CD4-positive, CD25-positive, alpha-beta regulatory T cell (primary cell): ENCODE results near the gene FBXL4. TPM values are rescaled to one million over a fixed set of nuclear protein-coding genes. Genes with fewer than 3 reads are reported as not detected.

Experiments used
- ATAC-seq, 2 donors: fragments of 150-1000 bp; cut with Tn5 transposase; one replicate each; pipeline ENCODE4 v1.10.0; 2021; ENCODE audit warnings: low read depth in 2 of 2, moderate number of reproducible peaks in 2 of 2, moderate library complexity in 1 of 2
- DNase-seq, 3 donors: peaks; one replicate each; pipeline versions ENCODE4 v3.0.0 to v3.0.0-alpha.2; 2012 to 2022; ENCODE audit warnings: mixed read lengths in 1 of 3
- H3K27ac ChIP-seq: one replicate; pipeline ENCODE4 v1.7.0; 2013; ENCODE audit warnings: mild to moderate bottlenecking, low read length; ENCODE audit not compliant: insufficient read depth, poor library complexity, severe bottlenecking
- H3K27me3 ChIP-seq: one replicate; pipeline ENCODE4 v1.7.0; 2013; ENCODE audit warnings: low read length; ENCODE audit not compliant: control insufficient read depth, insufficient read depth
- H3K36me3 ChIP-seq: one replicate; pipeline ENCODE4 v1.7.0; 2013; ENCODE audit warnings: mild to moderate bottlenecking, low read length, moderate library complexity; ENCODE audit not compliant: control insufficient read depth, insufficient read depth
- H3K4me1 ChIP-seq: 2 replicates; pipeline ENCODE4 v1.7.0; 2013; ENCODE audit warnings: mild to moderate bottlenecking, low read length; ENCODE audit not compliant: insufficient read depth, control insufficient read depth, poor library complexity, severe bottlenecking
- H3K4me3 ChIP-seq: one replicate; pipeline ENCODE4 v1.7.0; 2013; ENCODE audit warnings: low read depth, mild to moderate bottlenecking, low read length, moderate library complexity
- H3K9me3 ChIP-seq, 2 experiments: 1 replicate in 1 of 2; 2 replicates in 1 of 2; pipeline ENCODE4 v1.7.0; 2013; ENCODE audit warnings: low read length in 2 of 2, mild to moderate bottlenecking in 1 of 2, moderate library complexity in 1 of 2; ENCODE audit not compliant: control insufficient read depth in 2 of 2
- H3K27ac Mint-ChIP-seq, 3 donors: one replicate each; pipeline ENCODE4 v1.8.0; 2020 to 2022; ENCODE audit warnings: mild to moderate bottlenecking in 3 of 3, mixed read lengths in 3 of 3, moderate library complexity in 2 of 3
- H3K27me3 Mint-ChIP-seq: one replicate; pipeline ENCODE4 v1.8.0; 2022; ENCODE audit warnings: mild to moderate bottlenecking, mixed read lengths
- H3K36me3 Mint-ChIP-seq: one replicate; pipeline ENCODE4 v1.8.0; 2020; ENCODE audit warnings: mixed read lengths
- H3K4me1 Mint-ChIP-seq, 4 donors: one replicate each; pipeline ENCODE4 v1.8.0; 2020 to 2022; ENCODE audit warnings: mixed read lengths in 4 of 4, mild to moderate bottlenecking in 1 of 4
- H3K4me3 Mint-ChIP-seq, 4 donors: one replicate each; pipeline ENCODE4 v1.8.0; 2020 to 2022; ENCODE audit warnings: mild to moderate bottlenecking in 4 of 4, mixed read lengths in 4 of 4, moderate library complexity in 3 of 4
- H3K9me3 Mint-ChIP-seq, 7 donors: one replicate each; pipeline ENCODE4 v1.8.0; 2020 to 2022; ENCODE audit warnings: mixed read lengths in 7 of 7, mild to moderate bottlenecking in 3 of 7, moderate library complexity in 2 of 7
- polyA plus RNA-seq, 4 donors: library from polyadenylated mRNA; unstranded; fragments of 300-500 nt; fragmentation: Illumina TruSeq; gene quantifications; one replicate each; pipeline ENCODE4 v1.2.3, GENCODE V29; 2021
- total RNA-seq: library from RNA; stranded (reverse); gene quantifications from one replicate; pipeline ENCODE4 v1.2.3, GENCODE V29; 2022

FBXL4 gene
- total and polyA plus RNA-seq, 5 donors from 2014 or later = 8.9 to 16.8 (median 10.9) TPM

- ATAC-seq (no peak), DNase-seq (peak in 1 of 3 donors; percentile 8)
- Histone ChIP-seq H3K4me1 (no peaks in the 10 kb centered on the region), H3K9me3 (peaks cover 0 to 2% of the 10 kb centered on the region in 2 experiments), H3K27me3 (peaks cover 4% of the 10 kb centered on the region), H3K4me3 (no peak overlapping the region), H3K36me3 (no peaks in the 10 kb centered on the region), H3K27ac (no peak overlapping the region)
- Mint-ChIP-seq H3K36me3 (no peaks in the 10 kb centered on the region), H3K4me3 (no peak overlapping the region), H3K4me1 (no peaks in the 10 kb centered on the region), H3K27me3 (peaks cover 11% of the 10 kb centered on the region), H3K27ac (no peak overlapping the region), H3K9me3 (peaks cover 0 to 4% (median 2%) of the 10 kb centered on the region in 7 donors)
Observed at GRCh38 chr6:98970469-98970868, 22.7 kb upstream of the FBXL4 start.

GRCh38 chr6:98967616-98968015, 19.9 kb upstream of the FBXL4 start:
- ATAC-seq = no peak
- Mint-ChIP-seq H3K9me3 (peaks cover 0 to 5% (median 2%) of the 10 kb centered on the region in 7 donors), H3K4me3 (no peak overlapping the region), H3K27ac (peak overlapping the region in 1 of 3 donors; percentile 7), H3K27me3 (peaks cover 11% of the 10 kb centered on the region), H3K36me3 (no peaks in the 10 kb centered on the region), H3K4me1 (no peaks in the 10 kb centered on the region)
- Histone ChIP-seq H3K9me3 (peaks cover 0 to 2% of the 10 kb centered on the region in 2 experiments), H3K4me1 (no peaks in the 10 kb centered on the region), H3K36me3 (no peaks in the 10 kb centered on the region), H3K27ac (no peak overlapping the region), H3K4me3 (no peak overlapping the region), H3K27me3 (peaks cover 9% of the 10 kb centered on the region)
- DNase-seq = no peak

- Mint-ChIP-seq H3K4me3 (no peak overlapping the region), H3K36me3 (no peaks in the 10 kb centered on the region), H3K9me3 (no peaks in the 10 kb centered on the region), H3K27me3 (peaks cover 18% of the 10 kb centered on the region), H3K27ac (no peak overlapping the region), H3K4me1 (no peaks in the 10 kb centered on the region)
- no peak for DNase-seq
- Histone ChIP-seq H3K4me3 (no peak overlapping the region), H3K27ac (no peak overlapping the region), H3K4me1 (no peaks in the 10 kb centered on the region), H3K27me3 (peaks cover 16% of the 10 kb centered on the region), H3K36me3 (no peaks in the 10 kb centered on the region), H3K9me3 (no peaks in the 10 kb centered on the region)
- ATAC-seq = no peak
Observed at GRCh38 chr6:98959631-98960030, 11.9 kb upstream of the FBXL4 start.

DNA sequence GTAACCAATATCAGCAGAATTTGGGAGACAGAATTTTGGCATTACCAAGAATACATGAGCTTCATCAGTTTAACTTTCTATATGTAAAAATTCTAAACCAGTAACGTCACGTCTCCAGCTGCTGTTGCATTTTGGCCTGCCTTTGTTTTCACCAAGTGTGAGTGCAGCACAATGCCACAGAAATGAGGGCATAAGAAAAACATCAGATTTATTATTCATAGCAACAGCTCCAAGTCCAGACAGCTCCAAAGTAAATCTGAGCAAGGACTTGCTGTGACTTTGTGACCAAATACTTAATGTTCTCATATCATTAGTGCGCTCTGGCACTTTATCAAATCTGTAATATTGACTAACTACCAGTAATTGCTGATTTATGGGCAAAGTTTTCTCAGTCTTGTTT, 11.0 kb upstream of the FBXL4 start:
- Mint-ChIP-seq H3K4me1 (no peaks in the 10 kb centered on the region), H3K27ac (no peak overlapping the region), H3K36me3 (no peaks in the 10 kb centered on the region), H3K4me3 (no peak overlapping the region), H3K27me3 (peaks cover 20% of the 10 kb centered on the region), H3K9me3 (no peaks in the 10 kb centered on the region)
- DNase-seq (no peak), ATAC-seq (no peak)
- H3K27me3 ChIP-seq = peaks cover 13% of the 10 kb centered on the region
- no peaks in the 10 kb centered on the region for H3K4me1 ChIP-seq
- H3K36me3 ChIP-seq = no peaks in the 10 kb centered on the region
- no peaks in the 10 kb centered on the region for H3K9me3 ChIP-seq
- H3K4me3 ChIP-seq = no peak overlapping the region
- no peak overlapping the region for H3K27ac ChIP-seq

GRCh38 chr6:98957450-98957849, 9.7 kb upstream of the FBXL4 start:
- Histone ChIP-seq H3K27ac (no peak overlapping the region), H3K4me3 (no peak overlapping the region), H3K36me3 (no peaks in the 10 kb centered on the region), H3K9me3 (no peaks in the 10 kb centered on the region), H3K4me1 (no peaks in the 10 kb centered on the region), H3K27me3 (peaks cover 7% of the 10 kb centered on the region)
- Mint-ChIP-seq H3K4me3 (no peak overlapping the region), H3K27me3 (peaks cover 33% of the 10 kb centered on the region), H3K36me3 (no peaks in the 10 kb centered on the region), H3K27ac (no peak overlapping the region), H3K4me1 (no peaks in the 10 kb centered on the region), H3K9me3 (peaks cover 0 to 2% (median 0%) of the 10 kb centered on the region in 7 donors)
- DNase-seq (no peak), ATAC-seq (no peak)

DNA sequence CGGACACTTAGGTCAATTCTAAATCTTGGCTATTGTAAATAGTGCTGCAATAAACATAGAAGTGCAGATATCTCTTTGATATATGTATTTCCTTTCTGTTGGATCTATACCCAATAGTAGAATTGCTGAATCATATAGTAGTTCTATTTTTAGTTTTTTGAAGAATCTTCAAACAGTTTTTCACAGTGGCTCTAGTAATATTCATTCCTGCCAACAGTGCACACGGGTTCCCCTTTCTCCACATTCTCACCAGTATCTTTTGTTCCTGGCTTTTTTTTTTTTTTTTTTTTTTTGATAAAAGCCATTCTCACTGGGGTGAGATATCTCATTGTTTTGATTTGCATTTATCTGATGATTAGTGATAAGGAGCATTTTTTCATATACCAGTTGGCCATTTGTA, 1.8 kb upstream of the FBXL4 start:
- Histone ChIP-seq H3K9me3 (no peaks in the 10 kb centered on the region), H3K4me1 (peaks cover 19% of the 10 kb centered on the region), H3K27me3 (peaks cover 5% of the 10 kb centered on the region), H3K27ac (no peak overlapping the region), H3K4me3 (no peak overlapping the region), H3K36me3 (no peaks in the 10 kb centered on the region)
- ATAC-seq (no peak), DNase-seq (no peak)
- Mint-ChIP-seq H3K4me3 (peak overlapping the region in 3 of 4 donors; percentile 14 to 77 (median 61)), H3K36me3 (no peaks in the 10 kb centered on the region), H3K4me1 (peaks cover 11 to 28% (median 21%) of the 10 kb centered on the region in 4 donors), H3K27me3 (peaks cover 38% of the 10 kb centered on the region), H3K9me3 (peaks cover 0 to 2% (median 0%) of the 10 kb centered on the region in 7 donors), H3K27ac (no peak overlapping the region)

GRCh38 chr6:98946879-98947410, 801 bp downstream of the FBXL4 start:
- Mint-ChIP-seq H3K36me3 (peaks cover 17% of the 10 kb centered on the region), H3K4me1 (peaks cover 11 to 48% (median 38%) of the 10 kb centered on the region in 4 donors), H3K9me3 (peaks cover 0 to 8% (median 0%) of the 10 kb centered on the region in 7 donors), H3K27me3 (peaks cover 19% of the 10 kb centered on the region), H3K27ac (peak overlapping the region; percentile 93 to 99 (median 95)), H3K4me3 (peak overlapping the region; percentile 95 to 98 (median 96))
- peak overlapping the region; percentile 92 for H3K4me3 ChIP-seq
- H3K4me1 ChIP-seq = peaks cover 19% of the 10 kb centered on the region
- no peaks in the 10 kb centered on the region for H3K36me3 ChIP-seq
- peaks cover 4 to 5% of the 10 kb centered on the region in 2 experiments for H3K9me3 ChIP-seq
- ATAC-seq = peak in 1 of 2 donors; percentile 8
- peak overlapping the region; percentile 53 for H3K27ac ChIP-seq
- peaks cover 5% of the 10 kb centered on the region for H3K27me3 ChIP-seq
- peak; percentile 19 to 72 (median 55) for DNase-seq

GRCh38 chr6:98946266-98946878, 1.4 kb downstream of the FBXL4 start:
- Histone ChIP-seq H3K4me3 (peak overlapping the region; percentile 92), H3K9me3 (peaks cover 4 to 6% of the 10 kb centered on the region in 2 experiments), H3K36me3 (no peaks in the 10 kb centered on the region), H3K4me1 (peaks cover 19% of the 10 kb centered on the region), H3K27me3 (peaks cover 2% of the 10 kb centered on the region), H3K27ac (no peak overlapping the region)
- Mint-ChIP-seq H3K27me3 (peaks cover 13% of the 10 kb centered on the region), H3K9me3 (peaks cover 0 to 10% (median 1%) of the 10 kb centered on the region in 7 donors), H3K4me3 (peak overlapping the region; percentile 95 to 98 (median 96)), H3K27ac (peak overlapping the region; percentile 81 to 95 (median 93)), H3K36me3 (peaks cover 19% of the 10 kb centered on the region), H3K4me1 (peaks cover 11 to 50% (median 41%) of the 10 kb centered on the region in 4 donors)
- DNase-seq = no peak
- no peak for ATAC-seq
